GM12878 (cell line): ENCODE results near the gene NTM. TPM values are rescaled to one million over a fixed set of nuclear protein-coding genes. Genes with fewer than 3 reads are reported as not detected.

Source experiments
- ATAC-seq: fragments of 200-7000 bp; cut with Tn5 transposase; 3 replicates; pipeline ENCODE4 v1.9.1; 2020; ENCODE audit warnings: mild to moderate bottlenecking, moderate library complexity
- BruUV-seq: library from RNA; stranded (reverse); fragments of 400-500 nt; replicated peaks from 2 replicates; lab custom pipeline; 2021; lab: Mats Ljungman, UMichigan
- CTCF ChIA-PET: fragments of 300-600 bp; sonication (Branson Sonifier 250); formaldehyde crosslinking; extraction: SDS; loops from one replicate; lab custom pipeline; 2021; ENCODE audit warnings: inconsistent platforms; lab: Yijun Ruan, JAX
- POLR2A ChIA-PET: fragments of 350-600 bp; formaldehyde crosslinking; extraction: SDS; loops from one replicate; lab custom pipeline; 2021; ENCODE audit warnings: inconsistent platforms; lab: Charles Lee
- RAD21 ChIA-PET: fragments of 300-600 bp; sonication (Branson Sonifier 250); formaldehyde crosslinking; loops from one replicate; lab custom pipeline; 2023; ENCODE audit warnings: antibody characterized with exemption; ENCODE audit not compliant: unreplicated experiment; lab: Charles Lee
- SMC1A ChIA-PET: fragments of 300-600 bp; sonication (Branson Sonifier 250); formaldehyde crosslinking; loops from one replicate; lab custom pipeline; 2023; ENCODE audit not compliant: unreplicated experiment, uncharacterized antibody; lab: Charles Lee
- DNase-seq: peaks from one replicate; pipeline ENCODE4 v3.0.0-alpha.2; 2011; ENCODE audit warnings: low read depth, low spot score
- FAIRE-seq: peaks from 3 replicates; lab custom pipeline; 2011; peaks lifted over from hg19 to GRCh38; lab: Jason Lieb, UNC
- H2AFZ ChIP-seq: 2 replicates; pipeline ENCODE4 v1.6.0; 2011; ENCODE audit warnings: low read depth, low read length, control low read depth; ENCODE audit not compliant: control insufficient read depth
- H3K27ac ChIP-seq: 2 replicates; pipeline ENCODE4 v1.5.1; 2011; ENCODE audit warnings: control low read depth; ENCODE audit not compliant: control insufficient read depth, insufficient read depth
- H3K27me3 ChIP-seq, 2 experiments: replicated peaks in 1 of 2; 2 replicates each; pipeline versions ENCODE4 v1.6.0 to v1.6.1; 2011; ENCODE audit warnings: low read length in 1 of 2; ENCODE audit not compliant: control insufficient read depth in 2 of 2, insufficient read depth in 2 of 2
- H3K36me3 ChIP-seq, 2 experiments: 2 replicates each; pipeline ENCODE4 v1.5.1; 2011; ENCODE audit warnings: low read length in 1 of 2; ENCODE audit not compliant: control insufficient read depth in 2 of 2, insufficient read depth in 2 of 2
- H3K4me1 ChIP-seq: 2 replicates; pipeline ENCODE4 v1.6.1; 2011; ENCODE audit warnings: mild to moderate bottlenecking, low read length, moderate library complexity, mixed read lengths; ENCODE audit not compliant: control insufficient read depth, insufficient read depth
- H3K4me2 ChIP-seq: 2 replicates; pipeline ENCODE4 v1.6.0; 2011; ENCODE audit warnings: control low read depth; ENCODE audit not compliant: control insufficient read depth, insufficient read depth
- H3K4me3 ChIP-seq: fragments of 200-600 bp; sonication (generic); 2 replicates; pipeline ENCODE4 v1.5.1; 2016
- H3K79me2 ChIP-seq: 2 replicates; pipeline ENCODE4 v1.6.0; 2011; ENCODE audit warnings: low read length; ENCODE audit not compliant: control insufficient read depth, insufficient read depth
- H3K9ac ChIP-seq: 2 replicates; pipeline ENCODE4 v1.8.0; 2011; ENCODE audit warnings: low read length, control low read depth, mixed read lengths; ENCODE audit not compliant: control insufficient read depth, insufficient read depth
- H3K9me3 ChIP-seq: replicated peaks from 3 replicates; pipeline ENCODE4 v1.5.1; 2011; ENCODE audit warnings: mild to moderate bottlenecking, low read length; ENCODE audit not compliant: control insufficient read depth, insufficient read depth
- H4K20me1 ChIP-seq: 2 replicates; pipeline ENCODE4 v1.6.0; 2011; ENCODE audit not compliant: control insufficient read depth, insufficient read depth
- ASH2L ChIP-seq: fragments of 300-600, 200-600 bp; sonication (generic); IDR thresholded peaks from 2 replicates; pipeline ENCODE4 v1.6.1; 2017; ENCODE audit warnings: low read depth, mild to moderate bottlenecking, borderline replicate concordance
- CEBPZ ChIP-seq: fragments of 150-350 bp; IDR thresholded peaks from 2 replicates; pipeline ENCODE4 v1.6.1; 2016; ENCODE audit warnings: low read depth, low read length
- CTCF ChIP-seq, 3 experiments: IDR thresholded peaks in 2 of 3; conservative IDR thresholded peaks in 1 of 3; 2 replicates each; pipeline ENCODE4 v1.5.1; 2011; ENCODE audit warnings: low read depth in 3 of 3, low read length in 3 of 3, mild to moderate bottlenecking in 3 of 3, control low read depth in 2 of 3, moderate library complexity in 2 of 3, inconsistent platforms in 1 of 3, mixed read lengths in 1 of 3; ENCODE audit not compliant: control insufficient read depth in 2 of 3, insufficient read depth in 1 of 3; ENCODE audit errors: extremely low read depth in 1 of 3
- ELK1 ChIP-seq: IDR thresholded peaks from 2 replicates; pipeline ENCODE4 v1.6.1; 2012; ENCODE audit warnings: low read depth, low read length, improper control_type of control experiment
- HCFC1 ChIP-seq: fragments of 150-350 bp; IDR thresholded peaks from 2 replicates; pipeline ENCODE4 v1.6.1; 2014; ENCODE audit warnings: low read length
- IRF5 ChIP-seq: fragments of 450-650 bp; IDR thresholded peaks from 2 replicates; pipeline ENCODE4 v1.6.1; 2017; ENCODE audit warnings: borderline replicate concordance
- MYC ChIP-seq: IDR thresholded peaks from 2 replicates; pipeline ENCODE4 v1.6.1; 2011; ENCODE audit warnings: mild to moderate bottlenecking, low read length, moderate library complexity, inconsistent platforms; ENCODE audit not compliant: insufficient read depth, insufficient replicate concordance, insufficient read length, severe bottlenecking
- NKRF ChIP-seq: fragments of 450-650 bp; conservative IDR thresholded peaks from 2 replicates; pipeline ENCODE4 v1.6.1; 2017; ENCODE audit warnings: mild to moderate bottlenecking, moderate library complexity
- PAX5 ChIP-seq: IDR thresholded peaks from 2 replicates; pipeline ENCODE4 v1.6.1; 2011; ENCODE audit warnings: low read depth, low read length, borderline replicate concordance
- POLR2AphosphoS2 ChIP-seq: IDR thresholded peaks from 2 replicates; pipeline ENCODE4 v1.6.1; 2011; ENCODE audit warnings: low read depth, mild to moderate bottlenecking, low read length, improper control_type of control experiment, moderate library complexity
- RELA ChIP-seq: fragments of 450-650 bp; IDR thresholded peaks from 2 replicates; pipeline ENCODE4 v1.8.0; 2014; ENCODE audit warnings: borderline replicate concordance; ENCODE audit not compliant: partially characterized antibody
- TAF1 ChIP-seq: IDR thresholded peaks from 2 replicates; pipeline ENCODE4 v1.6.1; 2011; ENCODE audit warnings: mild to moderate bottlenecking, low read depth, low read length, borderline replicate concordance
- TCF7 ChIP-seq: IDR thresholded peaks from 2 replicates; pipeline ENCODE4 v1.6.1; 2014; ENCODE audit warnings: antibody characterized with exemption, borderline replicate concordance
- YY1 ChIP-seq: IDR thresholded peaks from 2 replicates; pipeline ENCODE4 v1.6.1; 2011; ENCODE audit warnings: low read depth, mild to moderate bottlenecking, low read length
- ZBED1 ChIP-seq: IDR thresholded peaks from 2 replicates; pipeline ENCODE4 v1.6.1; 2016; ENCODE audit warnings: borderline replicate concordance
- WGBS: methylation state at CpG from one replicate; pipeline ENCODE4 v1.1.6; 2016; ENCODE audit warnings: low lambda C conversion rate; ENCODE audit not compliant: insufficient replicate concordance, insufficient coverage; ENCODE audit errors: missing lambda C conversion rate; 5-methylcytosine and 5-hydroxymethylcytosine counted together
- in situ Hi-C: fragments of 300-500 bp; cut with MboI; formaldehyde crosslinking; loops from 9 replicates; pipeline ENCODE4 v1.14.3; 2018; ENCODE audit warnings: mixed read lengths
- intact Hi-C: fragments of 100-400 bp; cut with micrococcal nuclease; formaldehyde crosslinking; loops from one replicate; pipeline ENCODE4 v1.14.2; 2022; ENCODE audit not compliant: unreplicated experiment
- polyA plus RNA-seq, 11 experiments: library from polyadenylated mRNA; depleted of rRNA in 4 of 11; unstranded in 6 of 11; stranded (reverse) in 5 of 11; fragments of >200 nt; fragmentation: Nextera tagmentation in 4 of 11; fragmentation: Illumina TruSeq in 1 of 11; extraction: Ambion mirVana in 4 of 11; extraction: Trizol in 1 of 11; gene quantifications; 1 replicate in 1 of 11; 2 replicates in 10 of 11; pipeline versions ENCODE4 v1.2.1 to v1.2.3, GENCODE V29; 2011 to 2016; ENCODE audit warnings: inconsistent platforms in 2 of 11, missing spikeins in 2 of 11, low read depth in 1 of 11
- total RNA-seq, 4 experiments: library from RNA; depleted of rRNA in 3 of 4; stranded (reverse); fragments of >200 nt in 3 of 4; fragmentation: Illumina TruSeq in 1 of 4; extraction: Trizol in 1 of 4; gene quantifications; 2 replicates each; pipeline versions ENCODE4 v1.2.1 to v1.2.3, GENCODE V29; 2013 to 2021

Gene NTM
- total and polyA plus RNA-seq, 10 of the 15 experiments (the other 5 are each of a cell fraction or from before 2014, with no cell fraction given) = not detected

GRCh38 chr11:131561972-131562371 lies 191.6 kb downstream of the NTM start:
- no peaks in the 10 kb centered on the region for H3K4me1 ChIP-seq
- no peak for ATAC-seq
- H3K9ac ChIP-seq = no peak overlapping the region
- no peak overlapping the region for H3K27ac ChIP-seq
- intact Hi-C loops (no loop called here), in situ Hi-C loops (no loop called here)
- H3K36me3 ChIP-seq = no peaks in the 10 kb centered on the region
- CTCF ChIA-PET = no interaction called here
- no peak overlapping the region for H2AFZ ChIP-seq
- SMC1A ChIA-PET = no interaction called here
- FAIRE-seq = no peak
- DNase-seq = no peak
- POLR2A ChIA-PET = no interaction called here
- H3K4me3 ChIP-seq = no peak overlapping the region
- no peak overlapping the region for H3K4me2 ChIP-seq
- WGBS = 8% methylated on average over 5 of the region's 5 CpGs
- no TSS peak for BruUV-seq
- no peaks in the 10 kb centered on the region for H3K9me3 ChIP-seq
- H3K79me2 ChIP-seq = no peaks in the 10 kb centered on the region
- peaks cover 2 to 4% of the 10 kb centered on the region in 2 experiments; a peak in 3 of 4 replicates for H3K27me3 ChIP-seq
- RAD21 ChIA-PET = no interaction called here
- H4K20me1 ChIP-seq = no peaks in the 10 kb centered on the region
- TF ChIP-seq HCFC1 (no peak), ELK1 (no peak), IRF5 (no peak), NKRF (no peak), ASH2L (no peak), CTCF (IDR thresholded peaks at IDR 0.05 in 2 of 3, conservative IDR thresholded peaks at IDR 0.05 in 1 of 3; ENCODE audit: control insufficient read depth in 2 of 3, extremely low read depth in 1 of 3, insufficient read depth in 1 of 3, low read depth in 3 of 3, low read length in 3 of 3) (no peak), RELA (no peak), POLR2AphosphoS2 (no peak), MYC (no peak), TAF1 (no peak), CEBPZ (no peak), YY1 (no peak), TCF7 (no peak), PAX5 (no peak), ZBED1 (no peak)
